Heart left ventricle (tissue), 16 donors: ENCODE measurements around the gene NDEL1. TPM values are rescaled to one million over a fixed set of nuclear protein-coding genes. Genes with fewer than 3 reads are reported as not detected.

Experiments
- ATAC-seq, 4 donors: fragments of 200-7000 bp; cut with Tn5 transposase; one replicate each; pipeline ENCODE4 v1.9.1; 2020 to 2022; ENCODE audit warnings: moderate library complexity in 4 of 4, mild to moderate bottlenecking in 3 of 4, moderate number of reproducible peaks in 1 of 4
- DNase-seq, 5 donors: peaks; one replicate each; pipeline ENCODE4 v3.0.0-alpha.2; 2020
- H3K27ac ChIP-seq, 12 donors: fragments of 200-600 bp; sonication (generic) in 4 of 12; one replicate each; pipeline versions ENCODE4 v1.5.0 to v1.8.0; 2016 to 2022; ENCODE audit warnings: mild to moderate bottlenecking in 2 of 12
- H3K27me3 ChIP-seq, 9 donors: fragments of 200-600 bp; sonication (generic) in 2 of 9; one replicate each; pipeline versions ENCODE4 v1.5.1 to v1.8.0; 2016 to 2022; ENCODE audit warnings: mild to moderate bottlenecking in 3 of 9
- H3K36me3 ChIP-seq, 9 donors: fragments of 200-600 bp; sonication (generic) in 2 of 9; one replicate each; pipeline versions ENCODE4 v1.5.0 to v1.8.0; 2018 to 2022; ENCODE audit warnings: mild to moderate bottlenecking in 2 of 9
- H3K4me1 ChIP-seq, 12 donors: fragments of 200-600 bp; sonication (generic) in 4 of 12; one replicate each; pipeline versions ENCODE4 v1.5.0 to v1.8.0; 2016 to 2022; ENCODE audit warnings: mild to moderate bottlenecking in 3 of 12
- H3K4me3 ChIP-seq, 12 donors: fragments of 200-600 bp; sonication (generic) in 4 of 12; one replicate each; pipeline versions ENCODE4 v1.5.0 to v1.8.0; 2017 to 2022; ENCODE audit warnings: mild to moderate bottlenecking in 9 of 12, moderate library complexity in 4 of 12
- H3K9me3 ChIP-seq, 12 donors: fragments of 200-600 bp; sonication (generic) in 4 of 12; one replicate each; pipeline versions ENCODE4 v1.5.0 to v1.8.0; 2016 to 2022; ENCODE audit warnings: mild to moderate bottlenecking in 1 of 12
- CTCF ChIP-seq, 12 donors: fragments of 200-600 bp; sonication (generic) in 4 of 12; IDR thresholded peaks; one replicate each; pipeline versions ENCODE4 v1.5.0 to v1.8.0; 2018 to 2022; ENCODE audit warnings: antibody characterized with exemption in 12 of 12, mild to moderate bottlenecking in 5 of 12
- POLR2A ChIP-seq, 2 donors: fragments of 450-650 bp; IDR thresholded peaks; one replicate each; pipeline ENCODE4 v1.6.1; 2017; ENCODE audit warnings: antibody characterized with exemption in 2 of 2, mild to moderate bottlenecking in 2 of 2, moderate library complexity in 2 of 2
- WGBS, 4 donors: extraction: QIAGEN DNeasy Blood & Tissue Kit in 2 of 4; methylation state at CpG; one replicate each; pipeline versions ENCODE4 v1.1.5 to v1.1.7; 2013 to 2018; 5-methylcytosine and 5-hydroxymethylcytosine counted together
- intact Hi-C, 10 donors: fragments of 100-400 bp; cut with DNase I; formaldehyde crosslinking; loops; one replicate each; pipeline versions ENCODE4 v1.11.1 to v1.14.2; 2022
- polyA plus RNA-seq, 2 donors: library from polyadenylated mRNA; stranded (reverse); fragments of 200-250 nt; gene quantifications; one replicate each; pipeline ENCODE4 v1.2.3, GENCODE V29; 2013
- total RNA-seq, 9 donors: library from RNA; depleted of rRNA in 2 of 9; stranded (reverse); fragments of >200 nt in 2 of 9; fragmentation: NEBNext Ultra II Directional in 3 of 9; extraction: Animal tissue kit (Norgen Biotek cat#: 25700) in 3 of 9; gene quantifications; one replicate each; pipeline versions ENCODE4 v1.1.0 to v1.2.4, GENCODE V29; 2016 to 2023
- donor health status: ischemic (EF 13 %, LVEDD 7.1; RV severe dilation, severe dysfunction).
- donor health status: healthy with polysubstance abuse.
- donor health status: DM: no; HTN: yes; CAD: no.
- donor health status: DM: no; HTN: no; CAD: no.
- donor health status: ischemic (EF 25% LVEDD 6.9; RV normal size, moderate dysfunction).
- donor health status: ischemic (EF 25% LVEDD 5.7; RV mildly dilated, moderate dysfunction).
- donor health status: healthy.
- donor health status: DM: yes; HTN: yes; CAD: no.
- donor health status: ischemic (EF 35%, LVEDD 5.7; RV mildly dilated, moderate dysfunction).
- donor health status: nonischemic (EF 11% LVEDD 7.7; RV severe dilation, severe dysfunction).
- donor health status: DM: yes; HTN: yes; CAD: no.
- donor health status: PGD.
- donor health status: ischemic (EF 29% LVEDD 5.4; RV normal size, mild dysfunction).
- donor health status: nonischemic (EF 23%, LVEDD 6.1; RV moderate dilation, normal function).

NDEL1 gene
- total and polyA plus RNA-seq, 11 donors: 16.5 to 36.4 (median 25.8) TPM

GRCh38 chr17:8465356-8465755 is 29.7 kb downstream of the NDEL1 start:
- intact Hi-C loops: loop anchor here in 1 of 10 donors (5.0 kb wide), 1 partner anchor 53 kb away; no protein-coding TSS in a partner anchor
- WGBS, 4 donors: 40 to 59% (median 57%) methylated on average over 8 of the region's 8 CpGs
- no peaks in the 10 kb centered on the region for H3K9me3 ChIP-seq
- no peak for TF ChIP-seq POLR2A (IDR thresholded peaks at IDR 0.05)
- no peak for TF ChIP-seq CTCF (IDR thresholded peaks at IDR 0.05)
- peak in 1 of 4 donors; percentile 11 for ATAC-seq
- peaks cover 4 to 83% (median 70%) of the 10 kb centered on the region in 9 donors for H3K36me3 ChIP-seq
- peaks cover 0 to 52% (median 18%) of the 10 kb centered on the region in 12 donors for H3K4me1 ChIP-seq
- H3K27me3 ChIP-seq: no peaks in the 10 kb centered on the region
- no peak for DNase-seq
- peak overlapping the region in 2 of 12 donors; percentile 7 to 20 for H3K27ac ChIP-seq
- no peak overlapping the region for H3K4me3 ChIP-seq

- peaks cover 0 to 56% (median 21%) of the 10 kb centered on the region in 12 donors for H3K4me1 ChIP-seq
- intact Hi-C loops: loop anchor here in 1 of 10 donors (5.0 kb wide), 1 partner anchor 53 kb away; no protein-coding TSS in a partner anchor
- H3K9me3 ChIP-seq: no peaks in the 10 kb centered on the region
- no peaks in the 10 kb centered on the region for H3K27me3 ChIP-seq
- WGBS, 4 donors: 58 to 77% (median 66%) methylated on average over 12 of the region's 12 CpGs
- DNase-seq (no peak), ATAC-seq (no peak)
- H3K4me3 ChIP-seq: no peak overlapping the region
- TF ChIP-seq CTCF (IDR thresholded peaks at IDR 0.05) (no peak), POLR2A (IDR thresholded peaks at IDR 0.05) (no peak)
- peaks cover 3 to 83% (median 66%) of the 10 kb centered on the region in 9 donors for H3K36me3 ChIP-seq
- no peak overlapping the region for H3K27ac ChIP-seq
Observed at GRCh38 chr17:8465759-8466158, 30.1 kb downstream of the NDEL1 start.

- ATAC-seq (no peak), DNase-seq (no peak)
- TF ChIP-seq POLR2A (IDR thresholded peaks at IDR 0.05) (no peak), CTCF (IDR thresholded peaks at IDR 0.05) (no peak)
- Histone ChIP-seq H3K27me3 (no peaks in the 10 kb centered on the region), H3K36me3 (peaks cover 0 to 83% (median 61%) of the 10 kb centered on the region in 9 donors), H3K4me3 (no peak overlapping the region), H3K9me3 (no peaks in the 10 kb centered on the region), H3K27ac (peak overlapping the region in 1 of 12 donors; percentile 6), H3K4me1 (peaks cover 0 to 61% (median 25%) of the 10 kb centered on the region in 12 donors)
- 64 to 76% (median 69%) methylated on average over 3 of the region's 3 CpGs for WGBS, 4 donors
- intact Hi-C loops: loop anchor here in 1 of 10 donors (5.0 kb wide), 1 partner anchor 54 kb away; no protein-coding TSS in a partner anchor
Observed at GRCh38 chr17:8466456-8466855, 30.8 kb downstream of the NDEL1 start.

GRCh38 chr17:8466873-8467272 is 31.2 kb downstream of the NDEL1 start:
- intact Hi-C loops: loop anchor here in 1 of 10 donors (5.0 kb wide), 1 partner anchor 55 kb away; no protein-coding TSS in a partner anchor
- H3K27me3 ChIP-seq: no peaks in the 10 kb centered on the region
- DNase-seq (no peak), ATAC-seq (no peak)
- no peak overlapping the region for H3K4me3 ChIP-seq
- 94 to 96% (median 95%) methylated on average over 21 of the region's 21 CpGs for WGBS, 4 donors
- TF ChIP-seq CTCF (IDR thresholded peaks at IDR 0.05) (no peak), POLR2A (IDR thresholded peaks at IDR 0.05) (no peak)
- no peaks in the 10 kb centered on the region for H3K9me3 ChIP-seq
- H3K4me1 ChIP-seq: peaks cover 0 to 62% (median 25%) of the 10 kb centered on the region in 12 donors
- peak overlapping the region in 1 of 12 donors; percentile 6 for H3K27ac ChIP-seq
- peaks cover 0 to 83% (median 61%) of the 10 kb centered on the region in 9 donors for H3K36me3 ChIP-seq
